RPMI8226 (cell line): ENCODE data around the gene TRIM49.
"Not testable (repeated sequence)": the region's sequence is repeated elsewhere in the genome, so short reads cannot be mapped to it uniquely, and the experiment has no call there.

Source experiments
- DNase-seq: peaks from one replicate; pipeline ENCODE4 v3.0.0-alpha.2; 2015

Gene TRIM49

GRCh38 chr11:89808475-89808874, at the start of gene TRIM49:
Gene TRIM49 (minus strand): TSS chr11:89808575. CDS start chr11:89804469, 4,106 bp downstream.
- DNase-seq = not testable (repeated sequence)

GRCh38 chr11:89826694-89827093, 18.3 kb upstream of the TRIM49 start:
- DNase-seq = not testable (repeated sequence)

GRCh38 chr11:89820008-89820407, 11.6 kb upstream of the TRIM49 start:
- not testable (repeated sequence) for DNase-seq

DNA sequence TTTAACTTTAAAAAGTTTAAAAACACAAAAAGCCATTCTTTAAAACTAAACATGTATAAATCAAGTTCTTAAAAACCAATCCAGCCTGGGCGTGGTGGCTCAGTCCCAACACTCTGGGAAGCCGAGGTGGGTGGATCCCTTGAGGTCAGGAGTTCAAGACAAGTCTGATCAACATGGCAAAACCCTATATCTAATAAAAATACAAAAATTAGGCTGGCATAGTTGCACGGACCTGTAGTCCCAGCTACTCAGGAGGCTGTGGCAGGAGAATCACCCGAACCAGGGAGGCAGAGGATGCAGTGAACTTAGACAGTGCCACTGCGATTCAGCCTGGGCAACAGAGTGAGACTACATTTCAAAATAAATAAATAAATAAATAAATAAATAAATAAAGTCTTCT, 5.2 kb upstream of the TRIM49 start:
- not testable (repeated sequence) for DNase-seq

DNA sequence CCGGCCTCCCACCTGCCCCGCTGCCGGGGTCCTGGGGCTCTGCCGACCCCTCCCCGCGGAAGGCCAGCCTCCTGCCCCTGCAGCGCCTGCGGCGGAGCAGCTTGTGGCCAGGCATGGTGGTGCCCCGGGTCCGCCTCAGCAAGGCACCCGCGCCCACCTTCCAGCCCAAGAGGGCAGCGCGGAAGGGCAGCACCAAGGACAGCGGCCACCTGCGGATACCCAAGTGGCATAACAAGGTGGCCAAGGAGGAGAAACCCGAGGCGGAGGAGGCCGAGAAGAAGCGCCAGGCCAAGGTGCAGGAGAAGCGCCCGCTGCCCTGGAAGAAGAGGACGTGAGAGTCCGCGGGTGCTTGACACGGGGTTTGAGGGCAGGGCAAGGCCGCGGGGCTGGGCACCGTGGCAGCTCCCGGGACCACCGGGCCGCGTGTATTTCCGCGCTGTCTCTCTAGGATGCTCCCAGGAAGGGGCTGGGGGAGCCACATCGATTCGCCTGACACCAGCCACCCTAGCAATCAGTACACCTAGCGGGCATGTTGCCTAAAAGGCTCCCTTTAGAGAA, 20.8 kb downstream of the TRIM49 start:
- DNase-seq = not testable (repeated sequence)

GRCh38 chr11:89785726-89786125, 22.6 kb downstream of the TRIM49 start:
- not testable (repeated sequence) for DNase-seq

DNA sequence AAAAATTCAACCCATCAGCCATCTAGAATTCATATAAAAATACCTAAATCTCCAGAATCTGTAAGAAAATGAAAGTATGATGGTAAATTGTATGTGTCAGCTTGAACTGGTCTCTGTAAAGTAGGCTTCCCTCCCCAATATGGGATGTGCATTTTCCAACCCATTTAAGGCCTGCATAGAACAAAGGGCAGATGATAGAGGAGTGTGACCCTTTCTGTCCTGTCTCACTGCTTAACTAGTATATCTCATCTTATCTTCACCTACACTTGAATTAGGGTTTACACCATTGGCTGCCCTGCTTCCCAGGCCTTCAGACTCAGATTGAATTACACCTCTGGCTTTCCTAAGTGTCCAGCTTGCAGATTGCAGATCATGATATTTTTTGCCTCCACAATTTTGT, 57.6 kb downstream of the TRIM49 start:
- DNase-seq = not testable (repeated sequence)
